MM.1S (cell line): ENCODE measurements around the gene RABIF.

Experiments used
- DNase-seq: peaks from one replicate; pipeline ENCODE4 v3.0.0-alpha.2; 2015
- H2AFZ ChIP-seq: fragments of 300-600 bp; sonication (generic); 2 replicates; pipeline ENCODE4 v1.6.0; 2016; ENCODE audit warnings: antibody characterized with exemption, low read length
- H3F3A ChIP-seq: fragments of 300-600 bp; sonication (generic); 2 replicates; pipeline ENCODE4 v1.6.1; 2016; ENCODE audit warnings: mild to moderate bottlenecking, antibody characterized with exemption, low read length, moderate library complexity, mixed read lengths; ENCODE audit not compliant: insufficient read depth
- H3K27ac ChIP-seq: fragments of 300-600 bp; sonication (generic); 2 replicates; pipeline ENCODE4 v1.5.1; 2016; ENCODE audit warnings: mild to moderate bottlenecking, low read length
- H3K27me3 ChIP-seq: fragments of 300-600 bp; sonication (generic); replicated peaks from 2 replicates; pipeline ENCODE4 v1.6.0; 2016; ENCODE audit warnings: low read length; ENCODE audit not compliant: insufficient read depth
- H3K36me3 ChIP-seq: fragments of 300-600 bp; sonication (generic); replicated peaks from 2 replicates; pipeline ENCODE4 v1.6.1; 2016; ENCODE audit warnings: mild to moderate bottlenecking, low read length, mixed read lengths; ENCODE audit not compliant: insufficient read depth
- H3K4me1 ChIP-seq: fragments of 300-600 bp; sonication (generic); 2 replicates; pipeline ENCODE4 v1.6.1; 2016; ENCODE audit warnings: low read length, mixed read lengths
- H3K4me2 ChIP-seq: fragments of 300-600 bp; sonication (generic); 2 replicates; pipeline ENCODE4 v1.6.0; 2016; ENCODE audit warnings: low read depth, low read length
- H3K4me3 ChIP-seq: fragments of 300-600 bp; sonication (generic); 2 replicates; pipeline ENCODE4 v1.5.1; 2016; ENCODE audit warnings: low read length, mixed read lengths
- H3K79me2 ChIP-seq: fragments of 300-600 bp; sonication (generic); 2 replicates; pipeline ENCODE4 v1.6.1; 2016; ENCODE audit warnings: mixed run types, low read length, mixed read lengths
- H3K9ac ChIP-seq: fragments of 300-600 bp; sonication (generic); 2 replicates; pipeline ENCODE4 v1.6.1; 2016; ENCODE audit warnings: low read length, mixed read lengths
- H3K9me2 ChIP-seq: fragments of 300-600 bp; sonication (generic); replicated peaks from 2 replicates; pipeline ENCODE4 v1.6.1; 2016; ENCODE audit warnings: mild to moderate bottlenecking, low read length, mixed read lengths; ENCODE audit not compliant: insufficient read depth
- H3K9me3 ChIP-seq: fragments of 300-600 bp; sonication (generic); replicated peaks from 2 replicates; pipeline ENCODE4 v1.6.1; 2016; ENCODE audit warnings: mild to moderate bottlenecking, low read length, mixed read lengths; ENCODE audit not compliant: insufficient read depth
- H4K20me1 ChIP-seq: fragments of 300-600 bp; sonication (generic); 2 replicates; pipeline ENCODE4 v1.6.1; 2016; ENCODE audit warnings: mild to moderate bottlenecking, low read length, moderate library complexity, mixed read lengths; ENCODE audit not compliant: insufficient read depth
- EZH2 ChIP-seq: fragments of 300-600 bp; sonication (generic); optimal IDR thresholded peaks from 2 replicates; pipeline ENCODE3; 2017; ENCODE audit warnings: low read depth, mild to moderate bottlenecking, antibody characterized with exemption, low read length, mixed read lengths
- EZH2phosphoT487 ChIP-seq: fragments of 300-600 bp; sonication (generic); IDR thresholded peaks from 2 replicates; pipeline ENCODE4 v1.6.1; 2018; ENCODE audit warnings: antibody characterized with exemption, low read length
- TF ChIP-seq, protein P1 (sequence below): fragments of 300-600 bp; sonication (generic); IDR thresholded peaks from 2 replicates; pipeline ENCODE4 v1.5.1; 2016; ENCODE audit warnings: antibody characterized with exemption, low read length, mixed read lengths

Gene RABIF

DNA sequence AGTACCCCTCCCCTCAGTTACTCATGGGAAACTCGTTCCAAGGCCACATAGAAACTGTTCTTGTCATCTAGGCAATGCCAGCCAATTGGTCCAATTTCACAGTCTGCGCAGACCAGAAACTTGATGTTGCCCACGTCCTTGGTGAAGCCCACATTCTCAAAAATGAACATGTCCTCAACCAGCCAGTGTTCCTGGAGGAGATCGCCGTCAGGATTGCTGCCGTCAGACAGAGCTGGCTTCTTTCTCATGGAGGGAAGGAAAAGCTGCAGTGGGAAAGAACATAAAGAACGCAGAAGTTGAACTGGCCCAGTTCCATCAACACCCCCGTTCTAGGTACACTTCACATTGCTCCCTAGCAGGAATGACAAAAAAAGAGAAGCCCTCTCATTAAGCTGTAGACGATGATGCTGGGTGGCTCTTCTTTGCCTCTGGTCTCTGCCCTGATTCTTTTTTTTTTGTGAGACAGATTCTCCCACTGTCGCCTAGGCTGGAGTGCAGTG lies 7.9 kb downstream of the RABIF start:
- Histone ChIP-seq H3K36me3 (0 out of 2 replicates have a peak, but pooled peaks cover 12% of the 10 kb centered on the region), H3K4me2 (no peak overlapping the region), H3K4me1 (no peaks in the 10 kb centered on the region), H4K20me1 (no peaks in the 10 kb centered on the region), H3F3A (no peaks in the 10 kb centered on the region; the same call in 1 of the 2 replicates), H3K9ac (no peak overlapping the region), H3K9me3 (no peaks in the 10 kb centered on the region), H3K79me2 (peaks cover 37% of the 10 kb centered on the region), H3K9me2 (no peaks in the 10 kb centered on the region), H3K27me3 (no peaks in the 10 kb centered on the region), H2AFZ (no peak overlapping the region), H3K4me3 (no peak overlapping the region), H3K27ac (no peak overlapping the region)
- TF ChIP-seq, protein P1, sequence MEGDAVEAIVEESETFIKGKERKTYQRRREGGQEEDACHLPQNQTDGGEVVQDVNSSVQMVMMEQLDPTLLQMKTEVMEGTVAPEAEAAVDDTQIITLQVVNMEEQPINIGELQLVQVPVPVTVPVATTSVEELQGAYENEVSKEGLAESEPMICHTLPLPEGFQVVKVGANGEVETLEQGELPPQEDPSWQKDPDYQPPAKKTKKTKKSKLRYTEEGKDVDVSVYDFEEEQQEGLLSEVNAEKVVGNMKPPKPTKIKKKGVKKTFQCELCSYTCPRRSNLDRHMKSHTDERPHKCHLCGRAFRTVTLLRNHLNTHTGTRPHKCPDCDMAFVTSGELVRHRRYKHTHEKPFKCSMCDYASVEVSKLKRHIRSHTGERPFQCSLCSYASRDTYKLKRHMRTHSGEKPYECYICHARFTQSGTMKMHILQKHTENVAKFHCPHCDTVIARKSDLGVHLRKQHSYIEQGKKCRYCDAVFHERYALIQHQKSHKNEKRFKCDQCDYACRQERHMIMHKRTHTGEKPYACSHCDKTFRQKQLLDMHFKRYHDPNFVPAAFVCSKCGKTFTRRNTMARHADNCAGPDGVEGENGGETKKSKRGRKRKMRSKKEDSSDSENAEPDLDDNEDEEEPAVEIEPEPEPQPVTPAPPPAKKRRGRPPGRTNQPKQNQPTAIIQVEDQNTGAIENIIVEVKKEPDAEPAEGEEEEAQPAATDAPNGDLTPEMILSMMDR: no peak
- TF ChIP-seq EZH2phosphoT487 (no peak), EZH2 (no peak)
- DNase-seq: no peak

DNA sequence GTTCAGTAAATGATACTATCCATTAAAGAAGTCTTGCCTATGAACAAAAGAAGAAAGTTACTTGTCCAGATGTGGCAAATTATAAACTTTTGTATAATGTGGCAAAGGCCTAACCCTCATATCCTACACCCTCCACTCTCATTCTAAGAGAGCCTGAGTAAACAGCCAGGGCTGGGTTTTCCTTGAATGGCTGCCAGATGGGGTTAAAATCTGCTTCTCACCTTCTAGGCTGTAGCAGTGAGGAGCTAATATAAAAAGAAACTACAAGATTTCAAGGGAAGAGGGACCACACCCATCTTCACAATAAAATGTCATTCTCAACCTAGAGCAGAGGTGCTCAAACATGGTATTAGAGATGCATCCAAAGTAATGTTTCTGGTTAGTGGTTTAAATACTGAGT lies 8.9 kb downstream of the RABIF start:
- no peak overlapping the region for H3K9ac ChIP-seq
- TF ChIP-seq EZH2: no peak
- TF ChIP-seq EZH2phosphoT487: no peak
- TF ChIP-seq, protein P1: no peak
- H3K4me2 ChIP-seq: no peak overlapping the region
- peaks cover 30% of the 10 kb centered on the region for H3K79me2 ChIP-seq
- H3K4me1 ChIP-seq: no peaks in the 10 kb centered on the region
- H4K20me1 ChIP-seq: no peaks in the 10 kb centered on the region
- H3K9me2 ChIP-seq: no peaks in the 10 kb centered on the region
- H3K9me3 ChIP-seq: no peaks in the 10 kb centered on the region
- no peak overlapping the region for H2AFZ ChIP-seq
- 0 out of 2 replicates have a peak, but pooled peaks cover 12% of the 10 kb centered on the region for H3K36me3 ChIP-seq
- no peak overlapping the region for H3K27ac ChIP-seq
- no peaks in the 10 kb centered on the region; the same call in 1 of the 2 replicates for H3F3A ChIP-seq
- no peak overlapping the region for H3K4me3 ChIP-seq
- no peak for DNase-seq
- no peaks in the 10 kb centered on the region for H3K27me3 ChIP-seq

DNA sequence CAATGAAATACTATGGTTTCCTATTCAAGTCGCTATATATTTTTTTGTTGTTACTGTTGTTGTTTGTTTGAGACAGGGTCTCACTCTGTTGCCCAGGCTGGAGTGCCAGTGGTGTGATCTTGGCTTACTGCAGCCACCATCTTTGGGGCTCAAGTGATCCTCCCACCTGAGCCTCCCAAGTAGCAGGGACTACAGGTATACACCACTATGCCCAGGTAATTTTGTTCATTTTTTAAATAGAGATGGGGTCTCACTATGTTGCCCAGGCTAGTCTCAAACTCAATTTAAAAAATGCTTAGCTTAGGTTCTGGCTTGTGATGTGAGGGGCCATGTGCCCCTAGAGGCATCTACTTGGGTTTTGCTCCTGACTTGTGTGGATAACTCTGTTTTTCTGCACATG lies 9.8 kb downstream of the RABIF start:
- Histone ChIP-seq H3K4me3 (no peak overlapping the region), H3K9me2 (no peaks in the 10 kb centered on the region), H3K79me2 (peaks cover 22% of the 10 kb centered on the region), H2AFZ (no peak overlapping the region), H3K9ac (no peak overlapping the region), H4K20me1 (no peaks in the 10 kb centered on the region), H3K27ac (no peak overlapping the region), H3K4me1 (no peaks in the 10 kb centered on the region), H3K9me3 (no peaks in the 10 kb centered on the region), H3K36me3 (0 out of 2 replicates have a peak, but pooled peaks cover 12% of the 10 kb centered on the region), H3K4me2 (no peak overlapping the region), H3F3A (no peaks in the 10 kb centered on the region; the same call in 1 of the 2 replicates), H3K27me3 (no peaks in the 10 kb centered on the region)
- no peak for DNase-seq
- no peak for TF ChIP-seq EZH2
- no peak for TF ChIP-seq EZH2phosphoT487
- TF ChIP-seq, protein P1: no peak
